GM11168 (cell line): ENCODE data around the gene ADNP2.

Experiments
- in situ Hi-C: fragments of 300-500 bp; cut with MboI; formaldehyde crosslinking; loops from one replicate; pipeline ENCODE4 v1.12.0; 2022; ENCODE audit warnings: low sequenced_read_pairs; ENCODE audit not compliant: unreplicated experiment

The ADNP2 gene, protein sequence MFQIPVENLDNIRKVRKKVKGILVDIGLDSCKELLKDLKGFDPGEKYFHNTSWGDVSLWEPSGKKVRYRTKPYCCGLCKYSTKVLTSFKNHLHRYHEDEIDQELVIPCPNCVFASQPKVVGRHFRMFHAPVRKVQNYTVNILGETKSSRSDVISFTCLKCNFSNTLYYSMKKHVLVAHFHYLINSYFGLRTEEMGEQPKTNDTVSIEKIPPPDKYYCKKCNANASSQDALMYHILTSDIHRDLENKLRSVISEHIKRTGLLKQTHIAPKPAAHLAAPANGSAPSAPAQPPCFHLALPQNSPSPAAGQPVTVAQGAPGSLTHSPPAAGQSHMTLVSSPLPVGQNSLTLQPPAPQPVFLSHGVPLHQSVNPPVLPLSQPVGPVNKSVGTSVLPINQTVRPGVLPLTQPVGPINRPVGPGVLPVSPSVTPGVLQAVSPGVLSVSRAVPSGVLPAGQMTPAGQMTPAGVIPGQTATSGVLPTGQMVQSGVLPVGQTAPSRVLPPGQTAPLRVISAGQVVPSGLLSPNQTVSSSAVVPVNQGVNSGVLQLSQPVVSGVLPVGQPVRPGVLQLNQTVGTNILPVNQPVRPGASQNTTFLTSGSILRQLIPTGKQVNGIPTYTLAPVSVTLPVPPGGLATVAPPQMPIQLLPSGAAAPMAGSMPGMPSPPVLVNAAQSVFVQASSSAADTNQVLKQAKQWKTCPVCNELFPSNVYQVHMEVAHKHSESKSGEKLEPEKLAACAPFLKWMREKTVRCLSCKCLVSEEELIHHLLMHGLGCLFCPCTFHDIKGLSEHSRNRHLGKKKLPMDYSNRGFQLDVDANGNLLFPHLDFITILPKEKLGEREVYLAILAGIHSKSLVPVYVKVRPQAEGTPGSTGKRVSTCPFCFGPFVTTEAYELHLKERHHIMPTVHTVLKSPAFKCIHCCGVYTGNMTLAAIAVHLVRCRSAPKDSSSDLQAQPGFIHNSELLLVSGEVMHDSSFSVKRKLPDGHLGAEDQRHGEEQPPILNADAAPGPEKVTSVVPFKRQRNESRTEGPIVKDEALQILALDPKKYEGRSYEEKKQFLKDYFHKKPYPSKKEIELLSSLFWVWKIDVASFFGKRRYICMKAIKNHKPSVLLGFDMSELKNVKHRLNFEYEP

DNA sequence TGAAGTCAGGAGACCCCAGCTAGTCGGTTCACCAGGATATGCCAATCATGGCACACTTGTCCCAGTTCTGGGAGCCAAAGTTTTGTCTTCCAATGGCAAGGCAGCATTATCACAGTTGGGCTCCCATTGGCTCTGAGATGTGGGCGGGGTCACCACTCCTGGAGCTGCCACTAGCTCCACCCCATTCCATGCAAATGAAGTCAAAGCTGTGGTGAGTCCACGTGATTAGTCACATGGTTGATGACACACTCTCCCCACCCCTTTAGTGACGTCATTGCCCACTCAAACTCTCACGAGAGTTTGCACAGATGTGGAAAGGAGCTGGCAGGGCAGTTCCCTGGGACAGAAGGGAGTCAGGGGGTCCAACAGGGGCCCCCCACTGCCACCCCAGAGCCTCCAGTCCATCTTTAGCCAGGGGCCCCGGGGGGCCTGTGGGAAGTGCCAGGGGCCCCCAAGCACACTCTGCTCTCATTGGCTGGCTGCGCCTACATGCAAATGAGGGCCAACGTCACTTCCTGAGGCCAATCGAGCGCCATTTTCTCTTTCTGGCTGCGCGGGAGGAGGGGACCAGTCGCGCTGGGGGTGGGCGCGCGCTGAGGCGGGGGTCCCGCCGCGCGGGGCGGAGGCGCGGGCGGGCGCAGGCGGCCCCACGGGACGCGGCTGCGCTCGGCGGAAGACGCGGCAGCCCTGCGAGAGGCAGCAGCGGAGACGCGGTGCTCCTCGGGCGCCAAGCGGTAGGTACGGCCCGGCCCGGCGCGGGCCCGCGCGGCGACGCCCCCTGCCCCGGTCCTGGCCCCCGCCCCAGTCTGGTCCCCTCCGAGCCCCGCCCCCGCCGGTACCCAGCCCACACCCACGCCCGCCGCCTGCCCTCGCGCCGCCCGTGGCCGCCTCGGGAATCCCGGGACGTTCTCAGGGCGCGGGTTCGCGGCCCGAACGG is at the start of gene ADNP2:
Gene ADNP2, plus strand, starts transcription at position 524 of the 937 bp plus-strand sequence. CDS start 8,281 bp downstream, outside the sequence.
- in situ Hi-C loops, result no loop called here

DNA sequence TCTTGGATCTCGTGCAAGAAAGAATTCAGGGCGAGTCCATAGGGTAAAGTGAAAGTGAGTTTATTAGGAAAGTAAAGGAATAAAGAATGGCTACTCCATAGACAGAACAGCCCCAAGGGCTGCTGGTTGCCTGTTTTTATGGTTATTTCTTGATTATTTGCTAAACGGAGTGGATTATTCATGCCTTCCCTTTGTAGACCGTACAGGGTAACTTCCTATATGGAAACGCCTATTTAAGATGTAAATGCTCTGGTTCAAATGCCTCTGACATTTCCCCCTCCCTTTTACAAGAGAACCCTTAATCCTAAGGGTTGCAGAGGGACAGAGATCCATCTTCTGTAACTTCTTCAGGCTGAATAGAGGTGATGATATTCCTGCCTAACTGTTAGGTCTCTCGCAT is 49.1 kb upstream of the ADNP2 start:
- in situ Hi-C loops, result no loop called here

DNA sequence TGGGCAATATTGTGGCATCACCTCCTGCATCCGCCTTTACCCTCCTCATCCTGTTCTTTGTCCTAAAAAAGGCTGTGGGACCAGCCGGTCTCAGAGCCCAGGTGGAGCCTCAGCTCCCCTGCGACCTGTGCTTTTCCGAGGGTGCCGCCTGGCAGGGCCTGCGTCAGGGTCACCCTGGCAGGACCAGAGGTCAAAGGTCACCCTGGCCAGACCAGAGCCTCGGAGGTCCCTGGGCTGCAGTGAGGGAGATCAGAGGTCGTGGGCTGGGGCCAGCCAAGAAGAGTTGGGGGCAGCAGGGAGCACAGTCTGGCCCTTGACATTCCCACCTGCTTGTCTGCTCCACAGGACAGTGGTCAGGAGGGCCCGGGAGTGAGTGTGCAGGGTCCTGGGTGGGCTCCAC is 43.4 kb upstream of the ADNP2 start:
- in situ Hi-C loops, result no loop called here

DNA sequence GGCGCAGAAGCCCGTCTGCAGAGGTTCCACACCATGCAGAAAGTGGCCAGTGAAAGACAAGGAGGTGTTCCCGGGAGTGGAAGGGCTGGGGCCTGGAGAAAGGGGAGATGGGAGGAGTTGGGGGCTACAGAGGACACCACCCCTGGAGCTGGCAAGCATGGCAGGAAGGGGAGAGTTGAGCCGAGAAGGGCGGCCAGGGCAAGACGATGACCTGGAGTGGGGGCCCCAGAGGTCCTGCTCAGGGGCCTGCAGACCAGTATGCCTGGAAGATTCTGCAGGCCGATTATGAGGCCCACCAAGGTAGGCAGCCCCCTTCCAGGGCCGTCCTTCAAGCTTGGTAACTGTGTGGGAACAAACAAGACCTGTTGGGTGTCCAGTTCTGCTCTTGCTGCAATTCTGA is 41.7 kb upstream of the ADNP2 start:
- in situ Hi-C loops, result no loop called here

DNA sequence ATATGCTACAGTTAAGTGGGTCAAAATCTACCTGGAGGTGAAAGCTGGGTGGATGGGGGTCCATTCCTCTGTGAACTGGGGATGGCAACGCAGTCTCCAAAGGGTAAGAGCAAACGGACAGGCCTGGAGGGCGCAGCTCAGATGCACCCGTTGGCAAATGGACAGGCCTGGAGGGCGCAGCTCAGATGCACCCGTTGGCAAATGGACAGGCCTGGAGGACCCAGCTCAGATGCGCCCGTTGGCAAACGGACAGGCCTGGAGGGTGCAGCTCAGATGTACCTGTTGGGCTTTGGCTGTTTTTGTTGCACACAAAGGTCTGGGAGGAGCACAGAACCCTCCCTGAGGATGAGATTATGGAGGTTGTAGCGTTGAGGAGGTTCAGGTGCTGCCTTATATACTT is 41.2 kb upstream of the ADNP2 start:
- in situ Hi-C loops, result no loop called here

DNA sequence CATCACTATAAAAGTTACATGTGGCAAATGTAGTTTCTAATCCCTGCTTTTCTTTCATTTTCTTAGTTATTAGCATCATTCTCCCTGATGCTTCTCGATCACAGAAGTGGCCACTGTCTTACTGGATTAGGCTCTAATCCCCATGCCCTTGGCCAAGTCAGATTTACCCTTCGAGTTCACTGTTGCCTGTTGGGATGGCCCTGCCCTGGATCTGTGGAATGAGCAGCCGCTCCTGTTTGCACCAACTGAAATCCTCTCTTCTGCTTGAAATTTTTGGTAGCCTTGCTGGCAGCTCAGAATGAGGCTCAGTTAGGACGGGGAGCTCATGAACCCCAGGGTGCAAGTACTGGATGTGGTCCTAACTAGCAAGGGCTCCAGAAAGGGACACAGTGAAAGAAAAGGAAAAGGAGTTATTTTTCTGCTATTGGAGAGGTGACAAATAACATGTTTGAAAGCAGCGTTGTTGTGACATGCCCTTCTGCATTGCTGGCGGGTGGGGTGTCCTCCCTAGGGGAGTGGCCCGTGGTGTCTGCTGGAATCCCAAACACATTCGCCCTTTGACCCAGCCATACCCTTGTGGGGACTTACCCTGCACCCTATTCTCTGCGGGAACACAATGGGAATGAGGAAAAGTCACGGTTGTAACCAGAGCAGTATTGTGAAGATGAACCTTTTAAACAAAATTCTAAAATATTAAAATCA is 40.3 kb upstream of the ADNP2 start:
- in situ Hi-C loops, result no loop called here

DNA sequence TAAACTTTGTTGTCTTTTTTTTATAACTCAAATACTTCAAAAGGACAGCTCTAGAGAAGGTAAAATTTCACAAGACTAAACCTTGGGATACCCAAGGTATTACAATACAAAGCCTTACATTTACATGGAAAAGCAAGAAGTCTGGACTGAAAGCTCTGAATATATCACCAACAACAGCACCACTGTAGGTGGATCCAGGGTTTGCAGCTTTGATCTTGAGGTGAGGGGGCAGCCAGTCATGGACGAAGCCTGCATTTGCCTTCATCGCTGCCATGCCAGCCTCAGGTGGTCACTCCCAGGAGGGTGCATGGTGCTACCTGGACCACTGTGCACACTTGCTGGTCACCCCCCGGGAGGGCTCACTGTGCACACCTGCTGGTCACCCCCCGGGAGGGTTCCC is 38.2 kb upstream of the ADNP2 start:
- in situ Hi-C loops, result no loop called here

DNA sequence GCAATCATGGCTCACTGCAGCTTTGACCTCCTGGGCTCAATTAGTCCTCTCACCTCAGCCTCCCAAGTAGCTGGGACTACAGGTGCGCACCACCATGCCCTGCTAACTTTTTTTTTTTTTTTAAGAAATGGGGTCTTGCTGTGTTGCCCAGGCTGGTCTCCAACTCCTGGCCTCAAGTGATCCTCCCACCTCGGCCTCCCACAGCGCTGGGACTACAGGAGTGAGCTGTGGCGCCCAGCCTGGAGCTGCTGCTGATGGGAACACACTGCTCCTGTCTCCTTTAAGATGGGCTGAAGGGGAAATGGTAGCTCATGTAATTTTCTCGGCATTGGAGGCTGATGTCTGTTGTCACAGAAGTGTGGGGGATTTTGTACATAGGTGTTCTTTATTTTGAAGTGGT is 34.9 kb upstream of the ADNP2 start:
- in situ Hi-C loops, result no loop called here

DNA sequence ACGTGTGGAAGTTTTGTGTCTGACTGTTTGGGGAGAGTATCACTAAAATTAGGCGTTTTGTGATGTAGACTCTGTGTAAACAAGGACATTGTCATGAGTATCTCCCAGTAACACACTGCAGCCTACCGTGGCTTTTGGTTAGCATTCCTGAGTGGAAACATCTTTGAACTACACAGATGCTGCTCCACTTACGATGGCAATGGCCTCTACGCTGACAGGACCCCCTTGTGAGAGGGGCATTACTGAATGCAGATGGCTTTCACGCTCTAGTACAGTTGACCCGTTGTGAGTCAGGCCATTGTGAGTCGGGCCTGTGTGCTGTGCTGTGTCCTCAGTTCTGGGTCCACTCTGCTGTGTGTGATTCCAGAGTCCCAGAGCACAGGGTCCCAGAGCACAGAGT is 34.4 kb upstream of the ADNP2 start:
- in situ Hi-C loops, result no loop called here

DNA sequence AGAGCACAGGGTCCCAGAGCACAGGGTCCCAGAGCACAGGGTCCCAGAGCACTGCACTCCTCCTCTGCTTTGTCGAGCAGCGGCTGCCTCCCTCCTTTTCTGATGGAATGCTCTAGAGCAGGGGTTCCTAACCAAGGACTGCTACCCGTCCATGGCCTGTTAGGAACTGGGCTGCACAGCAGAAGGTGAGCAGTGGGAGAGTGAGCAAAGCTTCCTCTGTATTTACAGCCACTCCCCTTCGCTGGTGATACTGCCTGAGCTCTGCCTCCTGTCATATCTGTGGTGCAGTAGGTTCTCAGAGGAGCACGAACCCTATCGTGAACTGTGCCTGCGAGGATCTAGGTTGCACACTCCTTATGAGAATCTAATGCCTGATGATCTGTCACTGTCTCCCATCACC is 33.1 kb upstream of the ADNP2 start:
- in situ Hi-C loops, result no loop called here

DNA sequence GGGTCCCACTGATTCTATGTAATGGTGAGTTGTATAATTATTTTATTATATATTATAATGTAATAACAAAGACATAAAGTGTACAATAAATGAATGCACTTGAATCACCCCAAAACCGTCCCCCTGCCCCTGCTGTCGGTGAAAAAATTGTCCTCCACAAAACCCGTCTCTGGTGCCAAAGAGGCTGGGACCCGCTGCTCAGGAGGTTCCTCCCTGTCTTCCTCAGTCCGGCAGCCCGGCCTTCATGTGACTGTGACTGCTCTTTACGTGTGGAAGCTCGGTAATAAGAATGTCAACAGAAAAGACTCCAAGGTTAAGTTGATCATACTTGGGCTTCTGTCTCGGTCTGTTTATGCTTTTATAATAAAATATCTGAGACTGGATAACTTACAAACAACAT is 32.7 kb upstream of the ADNP2 start:
- in situ Hi-C loops, result no loop called here

DNA sequence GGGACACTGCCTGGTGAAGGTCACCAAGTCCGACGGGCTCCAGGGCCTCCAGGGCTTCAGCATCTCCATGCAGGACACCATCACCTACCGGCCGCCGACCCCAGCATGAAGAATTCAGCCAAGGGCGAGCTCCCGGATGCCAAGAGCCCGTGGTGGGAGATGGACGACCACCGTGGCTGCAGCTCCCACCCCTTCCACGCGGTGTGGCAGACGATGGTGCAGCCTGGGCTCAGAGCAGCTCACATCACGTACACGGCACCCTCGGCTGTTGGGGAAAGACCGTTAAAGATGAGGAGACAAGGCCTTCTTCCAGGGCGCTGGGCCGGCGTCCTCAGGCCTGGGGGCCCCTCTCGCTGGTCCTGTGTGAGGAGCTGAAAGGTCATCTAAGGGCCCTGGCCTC is 31.2 kb upstream of the ADNP2 start:
- in situ Hi-C loops, result no loop called here

DNA sequence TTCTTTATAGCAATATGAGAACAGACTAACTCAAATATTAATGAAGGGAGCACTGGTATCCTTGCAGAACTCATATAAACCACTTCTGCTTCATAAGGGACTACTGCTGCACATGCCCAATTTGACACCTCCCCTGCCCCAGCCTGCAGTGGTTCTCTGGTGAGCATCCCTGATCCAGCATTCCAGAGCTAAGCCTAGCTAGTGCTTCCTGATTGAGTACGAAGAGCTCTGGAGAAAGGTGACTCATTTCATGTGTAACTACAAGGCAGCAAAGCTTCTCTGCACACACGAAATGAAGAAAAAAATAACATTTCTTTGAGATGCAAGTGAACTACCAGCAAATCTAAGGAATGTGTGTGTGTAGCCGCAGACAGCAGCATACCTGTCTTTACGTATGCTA is 22.8 kb upstream of the ADNP2 start:
- in situ Hi-C loops, result no loop called here

DNA sequence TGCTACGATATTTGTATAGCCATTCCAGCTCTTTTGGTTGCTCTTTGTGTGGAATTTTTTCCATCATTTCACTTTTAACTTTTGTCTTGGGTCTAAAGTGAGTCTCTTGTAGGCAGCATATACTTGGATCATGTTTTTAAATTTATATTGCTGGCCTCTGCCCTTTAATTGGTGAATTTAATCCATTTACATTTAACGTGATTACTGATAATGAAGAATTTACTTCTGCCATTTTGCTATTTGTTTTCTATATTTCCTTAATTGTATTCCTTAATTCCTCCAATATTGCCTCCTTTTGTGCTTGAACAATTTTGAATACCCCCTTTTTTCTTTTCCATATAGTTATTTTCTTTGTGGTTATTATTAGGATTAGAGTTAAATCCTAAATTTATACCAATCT is 21.0 kb upstream of the ADNP2 start:
- in situ Hi-C loops, result no loop called here

DNA sequence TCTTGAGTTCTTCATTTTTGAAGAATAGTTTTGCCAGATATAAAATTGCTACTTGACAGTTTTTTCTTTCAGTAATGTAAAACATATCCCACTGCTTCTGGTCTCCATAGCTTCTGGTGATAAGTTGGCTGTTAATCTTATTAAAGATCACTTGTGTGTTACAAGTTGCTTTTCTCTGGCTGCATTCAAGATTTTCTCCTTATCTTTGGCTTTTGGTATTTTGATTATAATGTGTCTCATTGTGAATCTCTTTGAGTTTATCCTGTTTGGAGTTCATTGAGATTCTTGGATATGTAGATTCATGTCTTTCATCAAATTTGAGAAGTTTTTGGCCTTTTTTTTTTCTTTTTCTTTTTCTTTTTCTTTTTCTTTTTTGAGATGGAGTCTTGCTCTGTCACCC is 20.2 kb upstream of the ADNP2 start:
- in situ Hi-C loops, result no loop called here

DNA sequence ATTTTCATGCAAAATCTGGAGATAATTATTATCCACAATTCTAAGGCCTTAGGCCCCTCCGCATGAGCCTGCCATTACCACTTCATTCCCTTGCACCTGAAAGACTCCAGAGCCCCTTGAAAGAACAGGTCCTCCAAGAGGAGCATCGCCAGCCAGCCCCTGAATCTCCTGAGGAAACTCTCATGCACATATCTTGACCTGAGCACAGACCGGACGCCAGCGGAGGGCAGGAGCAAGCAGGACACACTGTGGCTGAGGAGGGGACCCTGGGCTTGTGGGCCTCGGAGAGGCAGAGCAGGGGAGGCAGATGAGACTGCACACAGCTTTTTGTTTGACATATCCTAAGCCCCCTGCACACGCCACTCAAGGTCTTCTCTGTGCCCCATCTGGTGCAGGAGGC is 13.6 kb upstream of the ADNP2 start:
- in situ Hi-C loops, result no loop called here

DNA sequence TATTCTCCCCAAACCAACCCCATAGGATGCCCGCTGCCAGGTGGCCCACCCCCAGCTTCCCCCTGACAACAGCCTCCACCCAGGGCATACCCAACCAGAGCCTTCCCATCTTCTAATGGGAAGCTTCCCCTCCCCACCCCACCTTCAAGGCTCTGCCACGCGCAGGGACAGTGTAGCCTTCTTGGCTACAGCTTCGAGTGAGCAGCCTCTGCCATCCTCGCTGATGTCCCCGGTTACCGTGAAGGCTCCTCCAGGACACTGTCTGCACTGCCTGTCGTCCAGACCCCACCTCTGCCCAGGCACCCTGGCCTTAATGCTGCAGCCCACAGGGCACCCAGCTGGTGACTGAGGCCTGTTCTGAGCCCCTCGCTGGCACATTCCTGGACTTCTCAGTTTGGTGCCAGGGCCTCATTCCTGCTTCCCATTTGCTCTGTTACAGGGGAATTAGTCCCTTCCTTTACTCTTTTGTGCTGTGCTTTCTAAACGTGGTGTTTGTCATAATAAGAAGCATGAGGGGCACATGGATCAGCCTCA is 13.0 kb upstream of the ADNP2 start:
- in situ Hi-C loops, result no loop called here

DNA sequence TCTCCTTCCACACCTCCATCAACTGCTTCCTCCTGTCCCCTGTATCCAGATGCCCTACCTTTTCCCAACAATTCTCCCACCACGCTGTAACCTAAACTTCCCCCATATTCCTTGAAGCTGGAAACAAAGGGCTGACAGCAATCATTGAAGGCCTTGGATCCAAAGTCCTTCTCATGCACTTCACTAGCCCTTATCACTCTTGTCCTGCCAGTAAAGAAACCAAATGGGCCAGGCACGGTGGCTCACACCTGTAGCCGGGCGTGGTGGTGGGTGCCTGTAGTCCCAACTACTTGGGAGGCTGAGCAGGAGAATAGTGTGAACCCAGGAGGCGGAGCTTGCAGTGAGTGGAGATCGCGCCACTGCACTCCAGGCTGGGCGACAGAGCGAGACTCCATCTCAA is 11.9 kb upstream of the ADNP2 start:
- in situ Hi-C loops, result no loop called here

DNA sequence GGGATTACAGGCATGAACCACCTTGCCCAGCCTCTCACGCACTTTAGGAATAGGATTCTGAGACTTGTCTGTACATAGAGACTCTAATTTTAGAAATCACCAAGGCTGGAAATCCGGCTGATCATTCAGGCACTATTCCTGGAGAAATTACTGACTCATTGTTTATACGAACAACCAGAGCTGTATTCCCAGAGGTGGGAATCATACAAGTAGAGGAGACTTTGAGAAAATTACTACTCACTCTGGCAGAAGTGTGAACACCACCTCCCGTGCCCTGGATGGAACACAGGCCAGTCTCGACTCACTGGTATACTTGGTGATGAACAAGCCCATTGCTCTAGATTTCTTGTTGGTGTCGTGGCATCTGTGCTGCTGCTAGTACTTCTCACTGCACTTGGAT is 5.8 kb upstream of the ADNP2 start:
- in situ Hi-C loops, result no loop called here
